BJ (cell line): Measurements from ENCODE around the gene MEIS2. TPM values are rescaled to one million over a fixed set of nuclear protein-coding genes. Genes with fewer than 3 reads are reported as not detected.

Source experiments
- CTCF ChIA-PET: fragments of 350-600 bp; formaldehyde crosslinking; extraction: SDS; loops from one replicate; lab custom pipeline; 2021; ENCODE audit warnings: antibody characterized with exemption, inconsistent platforms; lab: Yijun Ruan, JAX
- POLR2A ChIA-PET: fragments of 300-600 bp; sonication (Branson Sonifier 250); formaldehyde crosslinking; extraction: SDS; loops from one replicate; lab custom pipeline; 2021; ENCODE audit warnings: antibody characterized with exemption; lab: Charles Lee
- DNase-seq: peaks from one replicate; pipeline ENCODE4 v3.0.0-alpha.2; 2011; ENCODE audit warnings: low read depth
- H3K27me3 ChIP-seq: 2 replicates; pipeline ENCODE4 v1.6.0; 2011; ENCODE audit warnings: low read length; ENCODE audit not compliant: control insufficient read depth, insufficient read depth
- H3K36me3 ChIP-seq: 2 replicates; pipeline ENCODE4 v1.5.1; 2011; ENCODE audit warnings: low read length; ENCODE audit not compliant: control insufficient read depth, insufficient read depth
- H3K4me3 ChIP-seq: 2 replicates; pipeline ENCODE4 v1.5.1; 2011; ENCODE audit warnings: low read depth, mild to moderate bottlenecking, control low read depth, low read length
- polyA plus RNA-seq: library from polyadenylated mRNA; depleted of rRNA; stranded (reverse); fragments of >200 nt; gene quantifications from 2 replicates; pipeline ENCODE4 v1.2.3, GENCODE V29; 2011
- TF ChIP-seq, protein P1 (sequence below): IDR thresholded peaks from 2 replicates; pipeline ENCODE4 v1.5.1; 2011; ENCODE audit warnings: low read depth, mild to moderate bottlenecking, control low read depth, inconsistent platforms, low read length, moderate library complexity; ENCODE audit not compliant: insufficient read depth

Gene MEIS2
- polyA plus RNA-seq, 1 experiment: 54.1 TPM

DNA sequence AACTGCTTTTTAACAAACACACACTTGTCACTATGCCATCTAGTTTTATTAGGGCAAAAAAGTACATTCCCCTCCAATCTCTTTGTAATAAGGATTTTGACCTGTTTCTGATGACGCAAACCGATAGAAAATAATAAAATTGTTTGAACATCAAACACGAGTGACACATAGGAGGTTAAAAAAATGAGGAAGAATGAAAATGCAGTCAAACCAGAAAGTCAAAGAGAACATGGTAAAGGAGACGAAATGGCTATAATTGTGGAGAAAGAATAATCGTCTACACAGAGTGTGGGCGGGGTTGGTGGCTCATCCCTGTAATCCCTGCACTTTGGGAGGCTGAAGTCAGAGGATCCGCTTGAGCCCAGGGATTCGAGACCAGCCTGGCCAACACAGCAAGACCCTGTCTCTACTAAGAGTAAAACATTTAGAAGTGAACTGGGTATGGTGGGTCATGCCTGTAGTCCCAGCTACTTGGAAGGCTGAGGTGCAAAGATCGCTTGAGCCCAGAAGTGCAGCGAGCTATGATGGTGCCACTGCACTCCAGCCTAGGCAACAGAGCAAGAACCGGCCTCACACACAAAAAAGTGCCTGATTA, 83.2 kb downstream of the MEIS2 start:
- TF ChIP-seq, protein P1, sequence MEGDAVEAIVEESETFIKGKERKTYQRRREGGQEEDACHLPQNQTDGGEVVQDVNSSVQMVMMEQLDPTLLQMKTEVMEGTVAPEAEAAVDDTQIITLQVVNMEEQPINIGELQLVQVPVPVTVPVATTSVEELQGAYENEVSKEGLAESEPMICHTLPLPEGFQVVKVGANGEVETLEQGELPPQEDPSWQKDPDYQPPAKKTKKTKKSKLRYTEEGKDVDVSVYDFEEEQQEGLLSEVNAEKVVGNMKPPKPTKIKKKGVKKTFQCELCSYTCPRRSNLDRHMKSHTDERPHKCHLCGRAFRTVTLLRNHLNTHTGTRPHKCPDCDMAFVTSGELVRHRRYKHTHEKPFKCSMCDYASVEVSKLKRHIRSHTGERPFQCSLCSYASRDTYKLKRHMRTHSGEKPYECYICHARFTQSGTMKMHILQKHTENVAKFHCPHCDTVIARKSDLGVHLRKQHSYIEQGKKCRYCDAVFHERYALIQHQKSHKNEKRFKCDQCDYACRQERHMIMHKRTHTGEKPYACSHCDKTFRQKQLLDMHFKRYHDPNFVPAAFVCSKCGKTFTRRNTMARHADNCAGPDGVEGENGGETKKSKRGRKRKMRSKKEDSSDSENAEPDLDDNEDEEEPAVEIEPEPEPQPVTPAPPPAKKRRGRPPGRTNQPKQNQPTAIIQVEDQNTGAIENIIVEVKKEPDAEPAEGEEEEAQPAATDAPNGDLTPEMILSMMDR: no peak
- ChIA-PET CTCF (no interaction called here), POLR2A (no interaction called here)
- no peaks in the 10 kb centered on the region for H3K27me3 ChIP-seq
- DNase-seq: no peak
- no peak overlapping the region for H3K4me3 ChIP-seq
- peaks cover 6% of the 10 kb centered on the region for H3K36me3 ChIP-seq

DNA sequence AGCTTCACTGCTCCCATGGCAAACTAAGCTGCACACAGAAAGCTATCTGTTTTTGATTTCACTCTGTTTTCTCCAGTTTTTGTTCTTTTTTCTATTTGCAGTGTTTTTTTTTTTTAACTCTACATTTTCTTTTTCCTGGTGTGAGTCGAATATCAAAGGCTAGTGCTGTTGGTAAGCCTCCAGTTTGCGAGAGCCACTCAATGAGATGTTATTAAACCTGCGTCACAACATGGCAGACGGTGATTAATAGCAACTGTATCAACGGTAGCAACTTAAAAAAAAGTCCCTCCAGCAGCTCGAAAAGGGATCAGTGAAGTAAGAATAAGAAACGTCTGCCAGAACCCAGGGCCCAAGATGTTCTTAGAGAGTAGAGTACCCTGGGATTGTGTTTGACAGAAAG, 84.1 kb downstream of the MEIS2 start:
- Histone ChIP-seq H3K36me3 (peaks cover 6% of the 10 kb centered on the region), H3K27me3 (no peaks in the 10 kb centered on the region), H3K4me3 (no peak overlapping the region)
- TF ChIP-seq, protein P1: no peak
- CTCF ChIA-PET: no interaction called here
- POLR2A ChIA-PET: interaction anchor here (0.6 kb wide), 1 partner anchor 9 kb away, joined by 5 read pairs; no protein-coding TSS in a partner anchor
- peak; percentile 35 for DNase-seq

DNA sequence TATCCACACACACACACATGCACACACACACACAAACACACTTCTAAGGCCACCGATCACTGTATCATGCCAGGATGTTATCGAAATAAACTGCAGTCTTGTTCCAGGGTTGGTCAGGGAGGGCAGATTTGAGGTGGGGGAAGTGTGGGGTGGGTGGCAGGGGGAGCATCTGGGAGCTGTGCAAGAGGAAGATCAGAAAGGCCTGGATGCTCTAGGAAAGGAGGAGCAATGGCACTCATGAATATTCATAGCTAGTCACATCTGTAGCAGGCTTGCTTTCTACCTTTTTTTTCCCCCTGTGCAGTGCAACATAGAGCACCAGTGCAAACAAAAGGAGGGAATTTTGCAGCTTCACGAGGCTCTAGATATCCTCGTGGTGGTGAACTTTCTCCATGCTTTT, 84.9 kb downstream of the MEIS2 start:
- ChIA-PET CTCF (no interaction called here), POLR2A (interaction anchor here (0.6 kb wide), 1 partner anchor 9 kb away, joined by 5 read pairs; no protein-coding TSS in a partner anchor)
- Histone ChIP-seq H3K4me3 (no peak overlapping the region), H3K27me3 (no peaks in the 10 kb centered on the region), H3K36me3 (peaks cover 6% of the 10 kb centered on the region)
- TF ChIP-seq, protein P1: no peak
- no peak for DNase-seq

DNA sequence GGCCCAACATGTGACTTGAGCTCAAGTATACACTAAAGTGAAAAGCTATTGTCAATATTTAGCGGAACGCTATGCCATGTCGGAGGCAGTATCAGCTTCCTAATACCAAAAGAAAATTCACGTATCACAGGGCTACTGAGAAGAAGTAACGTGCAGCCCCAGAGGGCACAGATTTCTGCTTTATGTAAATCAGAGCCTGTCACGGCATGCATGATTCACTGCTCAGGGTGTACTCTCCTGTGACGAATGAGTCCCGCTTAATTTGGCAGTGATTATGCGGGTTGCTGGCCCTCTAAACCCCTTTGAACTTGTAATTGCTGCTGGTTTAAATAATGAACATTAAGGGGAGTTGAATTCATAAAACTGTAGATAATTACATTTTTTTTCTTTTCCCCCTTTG, 85.3 kb downstream of the MEIS2 start:
- H3K36me3 ChIP-seq: peaks cover 6% of the 10 kb centered on the region
- POLR2A ChIA-PET: no interaction called here

DNA sequence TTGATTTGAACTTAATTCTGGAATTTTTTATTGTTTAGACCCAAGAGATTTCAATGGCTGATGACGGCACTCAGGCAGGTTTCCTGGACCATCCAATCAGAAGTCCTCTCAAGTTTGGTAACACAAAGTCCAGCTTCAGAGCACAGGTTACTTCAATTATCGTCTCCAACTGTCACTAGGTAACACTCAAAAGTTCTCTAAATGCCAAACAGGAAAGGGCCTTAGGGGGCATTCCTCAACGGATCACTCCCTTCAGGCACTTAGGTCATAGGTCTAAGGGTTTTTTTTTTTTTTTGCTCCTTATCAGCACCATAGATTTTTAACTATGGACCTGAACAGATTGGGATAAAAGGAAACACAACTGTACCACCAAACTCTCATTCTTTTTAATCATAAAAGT, 85.8 kb downstream of the MEIS2 start:
- Histone ChIP-seq H3K36me3 (peaks cover 6% of the 10 kb centered on the region), H3K4me3 (no peak overlapping the region), H3K27me3 (no peaks in the 10 kb centered on the region)
- POLR2A ChIA-PET: no interaction called here
- CTCF ChIA-PET: interaction anchor here (1.0 to 1.3 kb wide), 2 partner anchors 8 to 26 kb away, joined by 3 to 5 read pairs; no protein-coding TSS in a partner anchor
- no peak for DNase-seq
- TF ChIP-seq, protein P1: no peak

More for the DNA sequence above, 85.3 kb downstream of the MEIS2 start:
- CTCF ChIA-PET: interaction anchor here (1.3 kb wide), 1 partner anchor 9 kb away, joined by 5 read pairs; no protein-coding TSS in a partner anchor
- TF ChIP-seq, protein P1: no peak
- DNase-seq: no peak
- Histone ChIP-seq H3K27me3 (no peaks in the 10 kb centered on the region), H3K4me3 (no peak overlapping the region)
